H1 (cell line): Measurements from ENCODE around the gene DHRS4. TPM values are rescaled to one million over a fixed set of nuclear protein-coding genes. Genes with fewer than 3 reads are reported as not detected.

Experiments
- EGR1 ChIP-seq: IDR thresholded peaks from 2 replicates; pipeline ENCODE4 v1.6.1; 2011; ENCODE audit warnings: low read depth, low read length, borderline replicate concordance
- EP300 ChIP-seq, 2 experiments: IDR thresholded peaks; 1 replicate in 1 of 2; 2 replicates in 1 of 2; pipeline ENCODE4 v1.6.1; 2011 to 2012; ENCODE audit warnings: low read depth in 2 of 2, low read length in 2 of 2, mild to moderate bottlenecking in 2 of 2, borderline replicate concordance in 1 of 2, inconsistent platforms in 1 of 2, moderate library complexity in 1 of 2
- KDM1A ChIP-seq: fragments of 200-600, 300-600 bp; sonication (generic); IDR thresholded peaks from 2 replicates; pipeline ENCODE4 v1.7.1; 2016; ENCODE audit warnings: mild to moderate bottlenecking, low read length, borderline replicate concordance
- RAD21 ChIP-seq, 2 experiments: IDR thresholded peaks in 1 of 2; conservative IDR thresholded peaks in 1 of 2; 2 replicates each; pipeline ENCODE4 v1.6.1; 2011; ENCODE audit warnings: low read depth in 2 of 2, low read length in 2 of 2, improper control_type of control experiment in 1 of 2, inconsistent platforms in 1 of 2, mild to moderate bottlenecking in 1 of 2, moderate library complexity in 1 of 2
- RBBP5 ChIP-seq: IDR thresholded peaks from 2 replicates; pipeline ENCODE4 v1.7.1; 2012; ENCODE audit warnings: low read depth, mild to moderate bottlenecking, inconsistent platforms, low read length, moderate library complexity, borderline replicate concordance
- TEAD4 ChIP-seq: IDR thresholded peaks from 2 replicates; pipeline ENCODE4 v1.6.1; 2012; ENCODE audit warnings: low read depth, low read length, inconsistent platforms, mixed read lengths
- polyA plus RNA-seq, 7 experiments: library from polyadenylated mRNA; depleted of rRNA in 3 of 7; stranded (reverse) in 5 of 7; unstranded in 2 of 7; fragments of >200 nt in 5 of 7; fragments of 200-250 nt in 2 of 7; gene quantifications; 1 replicate in 5 of 7; 2 replicates in 1 of 7; 4 replicates in 1 of 7; pipeline versions ENCODE4 v1.2.1 to v1.2.3, GENCODE V29; 2011 to 2013; ENCODE audit warnings: missing spikeins in 2 of 7, mixed read lengths in 2 of 7
- total RNA-seq: library from RNA; stranded (reverse); fragmentation: NEBNext Ultra II Directional; extraction: Animal tissue kit (Norgen Biotek cat#: 25700); gene quantifications from 2 replicates; pipeline ENCODE4 v1.2.1, GENCODE V29; 2021

The DHRS4 gene
- total and polyA plus RNA-seq, 2 of the 8 experiments (the other 6 are each of a cell fraction or from before 2014, with no cell fraction given) = 11.7 to 16.2 TPM

- TF ChIP-seq EP300 (IDR thresholded peaks at IDR 0.05; ENCODE audit: borderline replicate concordance in 1 of 2, low read depth in 2 of 2, low read length in 2 of 2) (no peak), KDM1A (no peak), RBBP5 (no peak), RAD21 (IDR thresholded peaks at IDR 0.05 in 1 of 2, conservative IDR thresholded peaks at IDR 0.05 in 1 of 2; ENCODE audit: low read depth in 2 of 2, low read length in 2 of 2) (no peak), TEAD4 (no peak), EGR1 (no peak)
- TF ChIP-seq, all 59 proteins: peak for 0
Observed at GRCh38 chr14:23936084-23936829, 17.3 kb upstream of the DHRS4 start (continued).
